ENCODE measurements around the gene MEGF6. TPM values are rescaled to one million over a fixed set of nuclear protein-coding genes. Genes with fewer than 3 reads are reported as not detected.
"Not testable (repeated sequence)": the region's sequence is repeated elsewhere in the genome, so short reads cannot be mapped to it uniquely, and the experiment has no call there.

MEGF6 gene
- total and polyA plus RNA-seq, 2 donors (not counting 3 experiments of a cell fraction or from before 2014, with no cell fraction given), result 22.5 to 63.7 TPM

DNA sequence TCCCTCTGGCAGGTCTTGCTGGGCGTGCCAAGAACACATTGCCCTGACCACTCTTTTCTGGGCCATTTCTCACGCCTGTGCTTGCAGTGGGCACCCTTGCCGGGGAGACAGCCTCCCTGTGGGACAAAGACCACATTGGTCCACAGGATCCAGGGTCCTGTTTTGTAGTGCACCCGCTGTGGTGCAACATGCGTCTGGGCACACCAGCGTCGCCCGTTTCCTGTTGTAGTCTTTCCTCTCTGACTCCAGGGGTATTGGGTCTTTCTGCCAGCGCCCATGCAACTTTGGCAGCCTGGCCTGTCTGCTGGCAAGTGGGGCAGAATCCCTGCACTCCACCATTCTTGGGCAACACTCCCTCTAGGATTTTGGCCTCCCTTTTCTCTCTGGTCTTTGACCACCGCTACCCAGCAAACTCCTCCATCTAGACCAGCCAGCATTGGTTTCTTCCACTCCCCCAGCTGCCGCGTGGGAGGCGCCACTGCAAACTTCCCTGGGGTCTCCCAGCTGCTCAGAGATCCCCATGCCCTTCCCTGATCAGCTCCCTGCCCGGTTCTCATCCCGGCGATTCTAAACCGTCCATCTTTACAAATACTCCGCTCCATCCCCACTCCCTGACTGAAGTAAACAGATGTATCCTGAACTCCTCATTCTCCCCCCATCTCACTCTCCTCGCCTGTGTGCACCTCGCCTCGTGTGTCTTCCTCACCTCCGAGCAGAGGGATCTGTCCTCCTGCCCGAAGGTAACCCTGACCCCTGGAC is 12.3 kb upstream of the MEGF6 start:
- FAIRE-seq (no peak), DNase-seq (ENCODE audit: low read depth, low spot score) (no peak)
- ChIA-PET POLR2A (no interaction called here), CTCF (interaction anchor here (1.3 to 7.0 kb wide), 4 partner anchors 35 to 170 kb away, joined by 5 to 196 read pairs (median 144); partner anchors contain the start of gene ARHGEF16)
- no peak for TF ChIP-seq MYC (IDR thresholded peaks at IDR 0.05; ENCODE audit: low read depth, low read length)
- TF ChIP-seq FOS (IDR thresholded peaks at IDR 0.05; ENCODE audit: borderline replicate concordance, insufficient read depth, low read length), result no peak
- TF ChIP-seq, protein P1, sequence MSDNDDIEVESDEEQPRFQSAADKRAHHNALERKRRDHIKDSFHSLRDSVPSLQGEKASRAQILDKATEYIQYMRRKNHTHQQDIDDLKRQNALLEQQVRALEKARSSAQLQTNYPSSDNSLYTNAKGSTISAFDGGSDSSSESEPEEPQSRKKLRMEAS (IDR thresholded peaks at IDR 0.05; ENCODE audit: insufficient read depth, insufficient read length), result no peak
- TF ChIP-seq, protein P2, sequence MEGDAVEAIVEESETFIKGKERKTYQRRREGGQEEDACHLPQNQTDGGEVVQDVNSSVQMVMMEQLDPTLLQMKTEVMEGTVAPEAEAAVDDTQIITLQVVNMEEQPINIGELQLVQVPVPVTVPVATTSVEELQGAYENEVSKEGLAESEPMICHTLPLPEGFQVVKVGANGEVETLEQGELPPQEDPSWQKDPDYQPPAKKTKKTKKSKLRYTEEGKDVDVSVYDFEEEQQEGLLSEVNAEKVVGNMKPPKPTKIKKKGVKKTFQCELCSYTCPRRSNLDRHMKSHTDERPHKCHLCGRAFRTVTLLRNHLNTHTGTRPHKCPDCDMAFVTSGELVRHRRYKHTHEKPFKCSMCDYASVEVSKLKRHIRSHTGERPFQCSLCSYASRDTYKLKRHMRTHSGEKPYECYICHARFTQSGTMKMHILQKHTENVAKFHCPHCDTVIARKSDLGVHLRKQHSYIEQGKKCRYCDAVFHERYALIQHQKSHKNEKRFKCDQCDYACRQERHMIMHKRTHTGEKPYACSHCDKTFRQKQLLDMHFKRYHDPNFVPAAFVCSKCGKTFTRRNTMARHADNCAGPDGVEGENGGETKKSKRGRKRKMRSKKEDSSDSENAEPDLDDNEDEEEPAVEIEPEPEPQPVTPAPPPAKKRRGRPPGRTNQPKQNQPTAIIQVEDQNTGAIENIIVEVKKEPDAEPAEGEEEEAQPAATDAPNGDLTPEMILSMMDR (IDR thresholded peaks at IDR 0.05; ENCODE audit: extremely low read depth in 1 of 2, insufficient read depth in 1 of 2, low read depth in 1 of 2, low read length in 2 of 2), result no peak
- no peak for TF ChIP-seq EZH2 (IDR thresholded peaks at IDR 0.05; ENCODE audit: borderline replicate concordance, low read depth, low read length, severe bottlenecking)
- TF ChIP-seq POLR2A (IDR thresholded peaks at IDR 0.05; ENCODE audit: low read depth, low read length), result no peak
- TF ChIP-seq GATA2 (IDR thresholded peaks at IDR 0.05; ENCODE audit: insufficient read depth, insufficient read length, low read depth, low read length), result no peak
- TF ChIP-seq JUN (IDR thresholded peaks at IDR 0.05; ENCODE audit: borderline replicate concordance, insufficient read depth, insufficient read length, low read depth), result no peak
- TF ChIP-seq POLR2AphosphoS5 (IDR thresholded peaks at IDR 0.05; ENCODE audit: insufficient read depth, low read depth, low read length), result no peak
- peak overlapping the region; percentile 56 for H3K9ac ChIP-seq (replicated peaks; ENCODE audit: extremely low read depth, insufficient read depth, low read length)
- BruUV-seq (replicated peaks), result no TSS peak
- no peaks in the 10 kb centered on the region for H3K9me1 ChIP-seq (replicated peaks; ENCODE audit: control insufficient read depth, extremely low read depth, insufficient read depth, low read length)
- H3K4me3 ChIP-seq (replicated peaks in 1 of 3; ENCODE audit: insufficient read depth in 1 of 3, low read depth in 1 of 3, low read length in 3 of 3), result peak overlapping the region in 2 of 3 experiments; percentile 54 to 55
- no peaks in the 10 kb centered on the region for H4K20me1 ChIP-seq (replicated peaks; ENCODE audit: control insufficient read depth, extremely low read depth, insufficient read depth, low read length)
- H3K27ac ChIP-seq (ENCODE audit: insufficient read depth, low read depth, low read length), result no peak overlapping the region
- H3K9me3 ChIP-seq (replicated peaks; ENCODE audit: control insufficient read depth, insufficient read depth, low read length), result no peaks in the 10 kb centered on the region
- H3K79me2 ChIP-seq (ENCODE audit: control insufficient read depth, insufficient read depth, low read length), result no peaks in the 10 kb centered on the region
- peak overlapping the region; percentile 54 for H3K4me2 ChIP-seq (ENCODE audit: insufficient read depth, low read length)
- peaks cover 0 to 13% of the 10 kb centered on the region in 2 experiments for H3K36me3 ChIP-seq (ENCODE audit: control insufficient read depth in 2 of 2, extremely low read depth in 1 of 2, insufficient read depth in 2 of 2, low read length in 2 of 2)
- peak overlapping the region; percentile 91 for H2AFZ ChIP-seq (ENCODE audit: low read depth, low read length)
- H3K4me1 ChIP-seq (ENCODE audit: control insufficient read depth, extremely low read depth, insufficient read depth, low read length), result peaks cover 18% of the 10 kb centered on the region
- dilution Hi-C loops (cut with MboI; ENCODE audit: extremely low pct_ligation_motif_present, low sequenced_read_pairs), result no loop called here
- intact Hi-C loops (cut with micrococcal nuclease), result loop anchor here (1.0 to 10.0 kb wide), 3 partner anchors 27 to 1219 kb away; partner anchors contain the start of genes C1orf174 and WRAP73
- H3K27me3 ChIP-seq (ENCODE audit: control insufficient read depth in 2 of 2, insufficient read depth in 2 of 2, low read length in 2 of 2), result no peaks in the 10 kb centered on the region

DNA sequence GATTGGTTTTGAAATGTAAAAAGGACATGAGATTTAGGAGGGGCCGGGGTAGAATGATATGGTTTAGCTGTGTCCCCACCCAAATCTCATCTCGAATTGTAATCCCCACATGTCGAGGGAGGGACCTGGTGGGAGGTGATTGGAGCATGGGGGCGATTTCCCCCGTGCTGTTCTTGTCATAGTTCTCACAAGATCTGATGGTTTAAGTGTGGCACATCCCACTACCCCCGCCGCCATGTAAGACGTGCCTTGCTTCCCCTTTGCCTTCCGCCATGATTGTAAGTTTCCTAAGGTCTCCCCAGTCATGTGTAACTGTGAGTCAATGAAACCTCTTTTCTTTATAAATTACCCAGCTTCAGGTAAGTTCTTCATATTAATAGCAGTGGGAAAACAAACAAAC is 10.8 kb upstream of the MEGF6 start:
- BruUV-seq (replicated peaks); H3K4me3 ChIP-seq (replicated peaks in 1 of 3; ENCODE audit: insufficient read depth in 1 of 3, low read depth in 1 of 3, low read length in 3 of 3); H3K9me3 ChIP-seq (replicated peaks; ENCODE audit: control insufficient read depth, insufficient read depth, low read length); H2AFZ ChIP-seq (ENCODE audit: low read depth, low read length); H3K36me3 ChIP-seq (ENCODE audit: control insufficient read depth in 2 of 2, extremely low read depth in 1 of 2, insufficient read depth in 2 of 2, low read length in 2 of 2); H3K79me2 ChIP-seq (ENCODE audit: control insufficient read depth, insufficient read depth, low read length); H3K4me2 ChIP-seq (ENCODE audit: insufficient read depth, low read length); H4K20me1 ChIP-seq (replicated peaks; ENCODE audit: control insufficient read depth, extremely low read depth, insufficient read depth, low read length); H3K9ac ChIP-seq (replicated peaks; ENCODE audit: extremely low read depth, insufficient read depth, low read length); dilution Hi-C loops (cut with MboI; ENCODE audit: extremely low pct_ligation_motif_present, low sequenced_read_pairs); H3K27ac ChIP-seq (ENCODE audit: insufficient read depth, low read depth, low read length); H3K9me1 ChIP-seq (replicated peaks; ENCODE audit: control insufficient read depth, extremely low read depth, insufficient read depth, low read length); DNase-seq (ENCODE audit: low read depth, low spot score); POLR2A ChIA-PET; H3K27me3 ChIP-seq (ENCODE audit: control insufficient read depth in 2 of 2, insufficient read depth in 2 of 2, low read length in 2 of 2); FAIRE-seq: not testable (repeated sequence)
- H3K4me1 ChIP-seq (ENCODE audit: control insufficient read depth, extremely low read depth, insufficient read depth, low read length), result peaks cover 18% of the 10 kb centered on the region
- intact Hi-C loops (cut with micrococcal nuclease), result loop anchor here (10.0 kb wide), 1 partner anchor 1217 kb away; no protein-coding TSS in a partner anchor
- CTCF ChIA-PET, result interaction anchor here (3.3 to 7.0 kb wide), 6 partner anchors 6 to 168 kb away, joined by 10 to 196 read pairs (median 139); partner anchors contain the start of gene ARHGEF16

All from endothelial cell of umbilical vein (primary cell).